Lung (tissue), 12 donors: ENCODE data around the gene BCL6B. TPM values are rescaled to one million over a fixed set of nuclear protein-coding genes. Genes with fewer than 3 reads are reported as not detected.

Source experiments
- ATAC-seq: fragments of 200-7000 bp; cut with Tn5 transposase; one replicate; pipeline ENCODE4 v1.9.1; 2020; ENCODE audit warnings: moderate number of reproducible peaks; ENCODE audit not compliant: insufficient read depth, low FRiP score
- DNase-seq, 3 donors: peaks; one replicate each; pipeline ENCODE4 v3.0.0-alpha.2; 2013 to 2017
- H3K27ac ChIP-seq, 2 donors: one replicate each; pipeline ENCODE4 v1.5.1; 2013; ENCODE audit warnings: mild to moderate bottlenecking in 2 of 2, moderate library complexity in 2 of 2, control low read depth in 1 of 2, inconsistent platforms in 1 of 2, low read depth in 1 of 2, low read length in 1 of 2
- H3K27me3 ChIP-seq, 3 donors: one replicate each; pipeline ENCODE4 v1.5.1; 2013; ENCODE audit warnings: low read length in 2 of 3; ENCODE audit not compliant: control insufficient read depth in 3 of 3, insufficient read depth in 3 of 3
- H3K36me3 ChIP-seq, 4 donors: one replicate each; pipeline ENCODE4 v1.5.1; 2013; ENCODE audit warnings: low read length in 4 of 4, mild to moderate bottlenecking in 1 of 4, moderate library complexity in 1 of 4; ENCODE audit not compliant: control insufficient read depth in 4 of 4, insufficient read depth in 4 of 4
- H3K4me1 ChIP-seq, 5 donors: one replicate each; pipeline ENCODE4 v1.5.1; 2013; ENCODE audit warnings: low read length in 5 of 5, mild to moderate bottlenecking in 2 of 5, moderate library complexity in 1 of 5; ENCODE audit not compliant: control insufficient read depth in 5 of 5, insufficient read depth in 5 of 5
- H3K4me3 ChIP-seq: one replicate; pipeline ENCODE4 v1.5.1; 2013; ENCODE audit warnings: mild to moderate bottlenecking, control low read depth, moderate library complexity
- H3K9ac ChIP-seq, 2 donors: one replicate each; pipeline ENCODE4 v1.5.1; 2013; ENCODE audit warnings: low read length in 2 of 2, control low read depth in 1 of 2; ENCODE audit not compliant: insufficient read depth in 1 of 2
- H3K9me3 ChIP-seq, 4 donors: one replicate each; pipeline ENCODE4 v1.5.1; 2013; ENCODE audit warnings: low read length in 3 of 4, mild to moderate bottlenecking in 1 of 4, moderate library complexity in 1 of 4; ENCODE audit not compliant: control insufficient read depth in 4 of 4, insufficient read depth in 3 of 4
- WGBS, 2 donors: extraction: QIAGEN DNeasy Blood & Tissue Kit; methylation state at CpG; one replicate each; pipeline ENCODE4 v1.1.7; 2013; 5-methylcytosine and 5-hydroxymethylcytosine counted together
- polyA plus RNA-seq, 2 donors: library from polyadenylated mRNA; stranded (reverse); fragments of 200-250 nt; gene quantifications; one replicate each; pipeline ENCODE4 v1.2.1, GENCODE V29; 2013
- total RNA-seq, 2 donors: library from RNA; depleted of rRNA in 1 of 2; stranded (reverse); fragments of >200 nt in 1 of 2; gene quantifications; one replicate each; pipeline ENCODE4 v1.2.1, GENCODE V29; 2014 to 2021
- TF ChIP-seq, protein P1 (sequence below): IDR thresholded peaks from 2 replicates; pipeline ENCODE4 v1.5.1; 2012; ENCODE audit warnings: mild to moderate bottlenecking; ENCODE audit errors: control extremely low read depth, extremely low read depth
- donor health status: control.
- donor health status: control.
- donor health status: Bipolar disorder and iron deficiency.
- donor health status: healthy.
- donor health status: DM: yes; HTN: yes; CAD: no.

The BCL6B gene
- total and polyA plus RNA-seq, 4 donors = 14.5 to 55.6 (median 15.5) TPM

GRCh38 chr17:7001318-7001961 is 21.4 kb upstream of the BCL6B start:
- H3K4me1 ChIP-seq = peaks cover 0 to 2% (median 0%) of the 10 kb centered on the region in 5 donors
- H3K4me3 ChIP-seq = no peak overlapping the region
- no peak for ATAC-seq
- TF ChIP-seq, protein P1, sequence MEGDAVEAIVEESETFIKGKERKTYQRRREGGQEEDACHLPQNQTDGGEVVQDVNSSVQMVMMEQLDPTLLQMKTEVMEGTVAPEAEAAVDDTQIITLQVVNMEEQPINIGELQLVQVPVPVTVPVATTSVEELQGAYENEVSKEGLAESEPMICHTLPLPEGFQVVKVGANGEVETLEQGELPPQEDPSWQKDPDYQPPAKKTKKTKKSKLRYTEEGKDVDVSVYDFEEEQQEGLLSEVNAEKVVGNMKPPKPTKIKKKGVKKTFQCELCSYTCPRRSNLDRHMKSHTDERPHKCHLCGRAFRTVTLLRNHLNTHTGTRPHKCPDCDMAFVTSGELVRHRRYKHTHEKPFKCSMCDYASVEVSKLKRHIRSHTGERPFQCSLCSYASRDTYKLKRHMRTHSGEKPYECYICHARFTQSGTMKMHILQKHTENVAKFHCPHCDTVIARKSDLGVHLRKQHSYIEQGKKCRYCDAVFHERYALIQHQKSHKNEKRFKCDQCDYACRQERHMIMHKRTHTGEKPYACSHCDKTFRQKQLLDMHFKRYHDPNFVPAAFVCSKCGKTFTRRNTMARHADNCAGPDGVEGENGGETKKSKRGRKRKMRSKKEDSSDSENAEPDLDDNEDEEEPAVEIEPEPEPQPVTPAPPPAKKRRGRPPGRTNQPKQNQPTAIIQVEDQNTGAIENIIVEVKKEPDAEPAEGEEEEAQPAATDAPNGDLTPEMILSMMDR = peak; percentile 3
- DNase-seq = no peak
- peaks cover 10 to 49% (median 25%) of the 10 kb centered on the region in 4 donors for H3K36me3 ChIP-seq
- peaks cover 0 to 6% (median 0%) of the 10 kb centered on the region in 3 donors for H3K27me3 ChIP-seq
- 74 to 75% methylated on average over 10 of the region's 10 CpGs for WGBS, 2 donors
- no peak overlapping the region for H3K27ac ChIP-seq
- H3K9ac ChIP-seq = no peak overlapping the region
- no peaks in the 10 kb centered on the region for H3K9me3 ChIP-seq

DNA sequence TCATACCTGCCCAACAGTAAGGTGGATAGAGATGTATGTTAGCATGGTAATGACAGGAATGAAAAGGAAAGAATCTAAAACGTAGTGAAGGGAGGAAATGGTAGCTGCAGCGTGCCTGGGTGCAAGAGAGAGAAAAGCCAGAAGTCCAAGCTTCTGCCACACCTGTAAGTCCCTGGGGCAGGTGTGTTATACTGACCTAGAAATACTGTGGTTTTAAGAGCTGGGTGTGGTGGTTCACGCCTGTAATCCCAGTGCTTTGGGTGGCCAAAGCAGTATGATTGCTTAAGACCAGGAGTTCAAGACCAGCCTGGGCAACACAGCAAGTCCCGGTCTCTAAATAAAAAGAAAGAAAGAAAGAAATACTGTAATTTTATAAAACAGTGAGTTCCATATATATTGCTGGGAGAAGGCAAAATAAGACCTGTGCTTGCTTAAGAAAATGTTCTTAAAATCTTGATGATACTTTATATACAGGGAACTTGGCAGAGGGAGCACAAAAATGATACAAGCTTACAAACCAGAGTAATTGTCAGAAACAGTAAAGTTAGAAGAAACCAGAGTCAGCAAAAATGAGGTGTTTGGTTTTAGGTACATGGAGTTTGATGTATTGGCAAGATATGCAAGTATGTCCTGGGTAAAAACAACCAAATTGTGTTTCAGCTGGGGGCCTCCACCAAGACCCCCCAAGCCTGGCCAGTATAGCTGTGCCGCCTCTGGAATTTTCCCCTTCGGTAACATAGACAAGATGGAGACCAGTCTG is 20.4 kb upstream of the BCL6B start:
- TF ChIP-seq, protein P1 = no peak
- H3K27me3 ChIP-seq = no peaks in the 10 kb centered on the region
- no peak overlapping the region for H3K9ac ChIP-seq
- no peaks in the 10 kb centered on the region for H3K4me1 ChIP-seq
- H3K9me3 ChIP-seq = no peaks in the 10 kb centered on the region
- H3K36me3 ChIP-seq = peaks cover 10 to 50% (median 25%) of the 10 kb centered on the region in 4 donors
- H3K27ac ChIP-seq = no peak overlapping the region
- DNase-seq = no peak
- no peak for ATAC-seq
- no peak overlapping the region for H3K4me3 ChIP-seq
- WGBS, 2 donors = 91 to 92% methylated on average over 6 of the region's 6 CpGs

DNA sequence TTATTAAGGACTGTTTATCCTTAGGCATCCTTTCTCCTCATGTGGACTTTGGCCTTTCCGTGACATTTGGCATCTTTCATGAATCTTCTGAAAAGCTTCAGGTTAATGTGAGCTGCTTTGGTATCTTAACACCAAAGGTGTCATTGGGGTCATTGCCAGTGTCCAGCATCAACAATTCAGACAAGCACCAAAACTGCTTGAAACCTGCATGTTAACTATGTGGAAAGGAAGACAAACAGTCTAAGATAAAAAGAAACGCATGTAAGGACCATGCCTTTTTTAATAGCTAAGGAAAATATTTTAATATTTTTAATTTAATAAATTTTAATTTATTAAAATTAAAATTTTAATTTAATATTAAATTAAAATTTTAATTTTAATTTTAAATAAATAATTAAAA is 19.1 kb upstream of the BCL6B start:
- 96 to 97% methylated on average over 2 of the region's 2 CpGs for WGBS, 2 donors
- H3K4me3 ChIP-seq = no peak overlapping the region
- TF ChIP-seq, protein P1 = no peak
- no peaks in the 10 kb centered on the region for H3K9me3 ChIP-seq
- ATAC-seq = no peak
- no peak overlapping the region for H3K27ac ChIP-seq
- no peaks in the 10 kb centered on the region for H3K27me3 ChIP-seq
- no peak for DNase-seq
- peaks cover 10 to 44% (median 23%) of the 10 kb centered on the region in 4 donors for H3K36me3 ChIP-seq
- H3K4me1 ChIP-seq = no peaks in the 10 kb centered on the region
- no peak overlapping the region for H3K9ac ChIP-seq
